IMR-90 (cell line): Measurements from ENCODE around the gene CKAP2L. TPM values are rescaled to one million over a fixed set of nuclear protein-coding genes. Genes with fewer than 3 reads are reported as not detected.

Experiments used
- ATAC-seq: fragments of 200-7000 bp; cut with Tn5 transposase; 2 replicates; pipeline ENCODE4 v1.9.1; 2020; ENCODE audit warnings: low read depth, mild to moderate bottlenecking, moderate library complexity
- BruUV-seq: library from RNA; stranded (reverse); fragments of 400-500 nt; replicated peaks from 2 replicates; lab custom pipeline; 2021; lab: Mats Ljungman, UMichigan
- CTCF ChIA-PET: fragments of 300-600 bp; formaldehyde crosslinking; extraction: SDS; loops from one replicate; lab custom pipeline; 2021; ENCODE audit warnings: antibody characterized with exemption; lab: Yijun Ruan, JAX
- POLR2A ChIA-PET: fragments of 300-600 bp; sonication (Branson Sonifier 250); formaldehyde crosslinking; loops from one replicate; lab custom pipeline; 2022; ENCODE audit warnings: antibody characterized with exemption; ENCODE audit not compliant: unreplicated experiment; lab: Charles Lee
- DNase-seq: peaks from one replicate; pipeline ENCODE4 v3.0.0; 2013
- H2AFZ ChIP-seq: replicated peaks from 2 replicates; pipeline ENCODE3; 2013; ENCODE audit warnings: low read length, mild to moderate bottlenecking; ENCODE audit not compliant: poor library complexity
- H2AK5ac ChIP-seq: 2 replicates; pipeline ENCODE4 v1.6.1; 2013; ENCODE audit warnings: low read depth, low read length, inconsistent platforms
- H2AK9ac ChIP-seq: replicated peaks from 2 replicates; pipeline ENCODE3; 2013; ENCODE audit warnings: mild to moderate bottlenecking, low read depth, low read length, moderate library complexity; ENCODE audit not compliant: poor library complexity
- H2BK120ac ChIP-seq: 2 replicates; pipeline ENCODE4 v1.6.1; 2013; ENCODE audit warnings: low read depth, low read length, inconsistent platforms
- H2BK15ac ChIP-seq: 3 replicates; pipeline ENCODE4 v1.6.1; 2013; ENCODE audit warnings: low read depth, low read length, inconsistent platforms
- H2BK20ac ChIP-seq: 2 replicates; pipeline ENCODE4 v1.6.1; 2013; ENCODE audit warnings: low read depth, mild to moderate bottlenecking, inconsistent platforms, low read length, moderate library complexity
- H2BK5ac ChIP-seq: 2 replicates; pipeline ENCODE4 v1.6.1; 2013; ENCODE audit warnings: mild to moderate bottlenecking, low read depth, low read length, inconsistent platforms; ENCODE audit not compliant: poor library complexity, severe bottlenecking
- H3K14ac ChIP-seq: replicated peaks from 2 replicates; pipeline ENCODE4 v1.6.1; 2013; ENCODE audit warnings: low read depth, low read length, inconsistent platforms
- H3K18ac ChIP-seq: 2 replicates; pipeline ENCODE4 v1.6.1; 2013; ENCODE audit warnings: low read depth, low read length, control low read depth
- H3K23ac ChIP-seq: 2 replicates; pipeline ENCODE4 v1.6.1; 2013; ENCODE audit warnings: low read depth, low read length, inconsistent platforms
- H3K27ac ChIP-seq: 2 replicates; pipeline ENCODE4 v1.5.1; 2013; ENCODE audit warnings: mild to moderate bottlenecking, control low read depth, low read length; ENCODE audit not compliant: insufficient read depth
- H3K27me3 ChIP-seq: 2 replicates; pipeline ENCODE4 v1.6.1; 2013; ENCODE audit warnings: low read length; ENCODE audit not compliant: control insufficient read depth, insufficient read depth
- H3K36me3 ChIP-seq: 2 replicates; pipeline ENCODE4 v1.6.1; 2013; ENCODE audit warnings: low read length, mixed read lengths; ENCODE audit not compliant: control insufficient read depth, insufficient read depth
- H3K4ac ChIP-seq: 2 replicates; pipeline ENCODE4 v1.6.1; 2013; ENCODE audit warnings: low read depth, low read length, inconsistent platforms
- H3K4me1 ChIP-seq: 2 replicates; pipeline ENCODE4 v1.6.1; 2013; ENCODE audit warnings: low read length, mixed read lengths; ENCODE audit not compliant: control insufficient read depth, insufficient read depth
- H3K4me2 ChIP-seq: 2 replicates; pipeline ENCODE4 v1.6.1; 2013; ENCODE audit warnings: low read depth, mild to moderate bottlenecking, control low read depth, low read length, moderate library complexity
- H3K4me3 ChIP-seq: 2 replicates; pipeline ENCODE4 v1.5.1; 2013; ENCODE audit warnings: low read depth, mild to moderate bottlenecking, control low read depth, low read length, moderate library complexity; ENCODE audit not compliant: insufficient read depth
- H3K56ac ChIP-seq: 2 replicates; pipeline ENCODE4 v1.6.1; 2013; ENCODE audit warnings: low read length, inconsistent platforms; ENCODE audit not compliant: insufficient read depth; ENCODE audit errors: extremely low read depth
- H3K79me1 ChIP-seq, 2 experiments: 2 replicates each; pipeline ENCODE4 v1.6.1; 2013; ENCODE audit warnings: low read length in 2 of 2, inconsistent platforms in 1 of 2, low read depth in 1 of 2
- H3K9ac ChIP-seq: 2 replicates; pipeline ENCODE4 v1.6.1; 2013; ENCODE audit warnings: low read depth, low read length, control low read depth
- H3K9me1 ChIP-seq: 2 replicates; pipeline ENCODE4 v1.6.1; 2013; ENCODE audit warnings: low read length, inconsistent platforms; ENCODE audit not compliant: insufficient read depth
- H3K9me3 ChIP-seq: 2 replicates; pipeline ENCODE4 v1.6.1; 2013; ENCODE audit warnings: low read length; ENCODE audit not compliant: control insufficient read depth, insufficient read depth
- H4K20me1 ChIP-seq: 2 replicates; pipeline ENCODE4 v1.6.1; 2013; ENCODE audit warnings: low read length, inconsistent platforms; ENCODE audit not compliant: insufficient read depth
- H4K5ac ChIP-seq: 2 replicates; pipeline ENCODE4 v1.6.1; 2013; ENCODE audit warnings: mild to moderate bottlenecking, low read depth, low read length, control low read depth
- H4K8ac ChIP-seq, 2 experiments: 2 replicates each; pipeline ENCODE4 v1.6.1; 2013; ENCODE audit warnings: low read depth in 2 of 2, low read length in 2 of 2, control low read depth in 1 of 2, inconsistent platforms in 1 of 2
- H4K91ac ChIP-seq: 2 replicates; pipeline ENCODE4 v1.6.1; 2013; ENCODE audit warnings: low read depth, low read length, inconsistent platforms; ENCODE audit not compliant: insufficient read depth
- BHLHE40 ChIP-seq: fragments of 150-350 bp; IDR thresholded peaks from 2 replicates; pipeline ENCODE4 v1.6.1; 2016; ENCODE audit warnings: mild to moderate bottlenecking, low read depth, low read length
- CEBPB ChIP-seq: IDR thresholded peaks from 2 replicates; pipeline ENCODE4 v1.6.1; 2012; ENCODE audit warnings: low read depth, low read length, improper control_type of control experiment
- CHD1 ChIP-seq: IDR thresholded peaks from 2 replicates; pipeline ENCODE4 v1.6.1; 2012; ENCODE audit warnings: low read depth, low read length, improper control_type of control experiment
- CTCF ChIP-seq: conservative IDR thresholded peaks from 2 replicates; pipeline ENCODE4 v1.5.1; 2012; ENCODE audit warnings: mild to moderate bottlenecking, low read depth, low read length, improper control_type of control experiment
- ELK1 ChIP-seq: fragments of 150-350 bp; IDR thresholded peaks from 2 replicates; pipeline ENCODE4 v1.6.1; 2016; ENCODE audit warnings: low read depth, mild to moderate bottlenecking, low read length, moderate library complexity, borderline replicate concordance
- FOS ChIP-seq: fragments of 150-350 bp; IDR thresholded peaks from 2 replicates; pipeline ENCODE4 v1.6.1; 2016; ENCODE audit warnings: low read depth, low read length
- MAFK ChIP-seq: IDR thresholded peaks from 2 replicates; pipeline ENCODE4 v1.6.1; 2012; ENCODE audit warnings: low read depth, low read length, improper control_type of control experiment
- MAZ ChIP-seq: IDR thresholded peaks from 2 replicates; pipeline ENCODE4 v1.6.1; 2012; ENCODE audit warnings: low read depth, mild to moderate bottlenecking, low read length, improper control_type of control experiment, moderate library complexity, borderline replicate concordance
- MXI1 ChIP-seq: IDR thresholded peaks from 2 replicates; pipeline ENCODE4 v1.6.1; 2012; ENCODE audit warnings: low read depth, mild to moderate bottlenecking, low read length, moderate library complexity, borderline replicate concordance
- NFE2L2 ChIP-seq: fragments of 150-350 bp; IDR thresholded peaks from 2 replicates; pipeline ENCODE4 v1.6.1; 2016; ENCODE audit warnings: low read depth, mild to moderate bottlenecking, low read length
- POLR2A ChIP-seq: IDR thresholded peaks from 2 replicates; pipeline ENCODE4 v1.6.1; 2012; ENCODE audit warnings: mild to moderate bottlenecking, low read depth, low read length
- RAD21 ChIP-seq: IDR thresholded peaks from 2 replicates; pipeline ENCODE4 v1.6.1; 2012; ENCODE audit warnings: low read length, improper control_type of control experiment
- RCOR1 ChIP-seq: IDR thresholded peaks from 2 replicates; pipeline ENCODE4 v1.6.1; 2012; ENCODE audit warnings: mild to moderate bottlenecking, low read length, improper control_type of control experiment; ENCODE audit not compliant: insufficient replicate concordance
- RFX5 ChIP-seq: IDR thresholded peaks from 2 replicates; pipeline ENCODE4 v1.8.0; 2012; ENCODE audit warnings: low read depth, mild to moderate bottlenecking, low read length, moderate library complexity
- SMC3 ChIP-seq: fragments of 150-350 bp; IDR thresholded peaks from 2 replicates; pipeline ENCODE4 v1.6.1; 2016; ENCODE audit warnings: low read depth, mild to moderate bottlenecking, antibody characterized with exemption, low read length, moderate library complexity
- USF2 ChIP-seq: fragments of 150-350 bp; IDR thresholded peaks from 2 replicates; pipeline ENCODE4 v1.6.1; 2017; ENCODE audit warnings: mild to moderate bottlenecking, antibody characterized with exemption, low read length, low read depth
- WGBS, 2 experiments: methylation state at CpG; one replicate each; pipeline versions ENCODE4 v1.1.5 to v1.1.7; 2013; ENCODE audit warnings: missing lambda C conversion rate in 2 of 2; ENCODE audit not compliant: insufficient read length in 1 of 2; ENCODE audit errors: extremely low coverage in 2 of 2; 5-methylcytosine and 5-hydroxymethylcytosine counted together
- dilution Hi-C: fragments of 300-500 bp; cut with HindIII; formaldehyde crosslinking; loops from one replicate; pipeline ENCODE4 v1.14.3; 2018; ENCODE audit warnings: low sequenced_read_pairs; ENCODE audit not compliant: unreplicated experiment
- in situ Hi-C: fragments of 300-500 bp; cut with MboI; formaldehyde crosslinking; loops from 3 replicates; pipeline ENCODE4 v1.14.3; 2019; ENCODE audit warnings: low sequenced_read_pairs, inconsistent platforms, mixed read lengths
- intact Hi-C: fragments of 100-400 bp; cut with micrococcal nuclease; formaldehyde crosslinking; loops from 2 replicates; pipeline ENCODE4 v1.10.0; 2022
- polyA plus RNA-seq, 3 experiments: library from polyadenylated mRNA; depleted of rRNA; stranded (reverse); fragments of >200 nt; gene quantifications; 2 replicates each; pipeline ENCODE4 v1.2.3, GENCODE V29; 2012; ENCODE audit warnings: low replicate concordance in 1 of 3
- total RNA-seq: library from RNA; depleted of rRNA; stranded (reverse); fragments of >200 nt; gene quantifications from 2 replicates; pipeline ENCODE4 v1.2.3, GENCODE V29; 2012

CKAP2L gene
- total and polyA plus RNA-seq, 2 of the 4 experiments (the other 2 are of a cell fraction), result 6.4 to 9.9 TPM

GRCh38 chr2:112723547-112723940 lies 40.9 kb downstream of the CKAP2L start:
- in situ Hi-C loops (no loop called here), intact Hi-C loops (no loop called here), dilution Hi-C loops (no loop called here)
- Histone ChIP-seq H4K8ac (no peak overlapping the region), H3K4me2 (no peak overlapping the region), H2BK5ac (no peak overlapping the region), H3K4me3 (no peak overlapping the region), H3K18ac (no peak overlapping the region), H4K5ac (no peak overlapping the region), H3K79me1 (no peaks in the 10 kb centered on the region), H3K27ac (no peak overlapping the region), H3K4me1 (peaks cover 1% of the 10 kb centered on the region; the same call in 1 of the 2 replicates), H2BK15ac (no peak overlapping the region), H3K36me3 (no peaks in the 10 kb centered on the region), H2AK9ac (no peak overlapping the region), H2BK20ac (no peak overlapping the region), H4K20me1 (no peaks in the 10 kb centered on the region), H3K4ac (no peak overlapping the region), H2BK120ac (no peak overlapping the region), H2AK5ac (no peak overlapping the region), H3K23ac (no peak overlapping the region), H3K27me3 (0 out of 2 replicates have a peak, but pooled peaks cover 2% of the 10 kb centered on the region), H3K14ac (no peak overlapping the region), H4K91ac (no peak overlapping the region), H3K9ac (no peak overlapping the region), H3K9me3 (no peaks in the 10 kb centered on the region), H3K9me1 (no peaks in the 10 kb centered on the region), H3K56ac (no peak overlapping the region), H2AFZ (no peak overlapping the region)
- WGBS, 2 experiments, result no CpG with 5 or more reads among the region's 6 CpGs
- DNase-seq (no peak), ATAC-seq (no peak)
- ChIA-PET CTCF (no interaction called here), POLR2A (no interaction called here)
- no peak for TF ChIP-seq CEBPB
- TF ChIP-seq SMC3, result no peak
- TF ChIP-seq RCOR1, result no peak
- TF ChIP-seq RAD21, result no peak
- TF ChIP-seq CTCF, result no peak
- no peak for TF ChIP-seq NFE2L2
- no peak for TF ChIP-seq MAFK
- no peak for TF ChIP-seq CHD1
- TF ChIP-seq USF2, result no peak
- no peak for TF ChIP-seq ELK1
- no peak for TF ChIP-seq MXI1
- TF ChIP-seq MAZ, result no peak
- TF ChIP-seq FOS, result no peak
- TF ChIP-seq POLR2A, result no peak
- TF ChIP-seq RFX5, result no peak
- TF ChIP-seq BHLHE40, result no peak
- no TSS peak for BruUV-seq
